Stimulated activated naive CD4-positive, alpha-beta T cell (primary cell): ENCODE results near the gene OR52M1.
"Not testable (repeated sequence)": the region's sequence is repeated elsewhere in the genome, so short reads cannot be mapped to it uniquely, and the experiment has no call there.

Source experiments
- DNase-seq, 6 experiments: peaks; one replicate each; lab custom pipeline; 2025; lab: John Stamatoyannopoulos, UW

The OR52M1 gene, protein sequence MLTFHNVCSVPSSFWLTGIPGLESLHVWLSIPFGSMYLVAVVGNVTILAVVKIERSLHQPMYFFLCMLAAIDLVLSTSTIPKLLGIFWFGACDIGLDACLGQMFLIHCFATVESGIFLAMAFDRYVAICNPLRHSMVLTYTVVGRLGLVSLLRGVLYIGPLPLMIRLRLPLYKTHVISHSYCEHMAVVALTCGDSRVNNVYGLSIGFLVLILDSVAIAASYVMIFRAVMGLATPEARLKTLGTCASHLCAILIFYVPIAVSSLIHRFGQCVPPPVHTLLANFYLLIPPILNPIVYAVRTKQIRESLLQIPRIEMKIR

DNA sequence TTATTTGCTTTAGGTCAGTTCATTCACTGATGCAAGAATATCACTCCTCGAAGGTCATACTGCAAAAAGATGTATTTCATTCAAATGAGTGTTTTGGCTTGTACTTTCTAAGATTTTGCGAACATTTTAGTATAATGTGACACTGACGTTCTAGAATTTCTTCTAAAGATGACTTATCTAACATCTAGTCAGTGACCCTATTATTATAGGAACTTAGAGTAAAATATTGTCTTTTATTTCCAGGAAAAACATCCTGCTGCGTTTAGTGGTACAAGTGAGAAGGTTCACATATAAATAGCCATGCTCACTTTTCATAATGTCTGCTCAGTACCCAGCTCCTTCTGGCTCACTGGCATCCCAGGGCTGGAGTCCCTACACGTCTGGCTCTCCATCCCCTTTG is at the start of gene OR52M1:
Gene OR52M1, plus strand, starts transcription at position 301 of the 400 bp plus-strand sequence. Its CDS starts 0 bp downstream, at position 301.
- no peak for DNase-seq

DNA sequence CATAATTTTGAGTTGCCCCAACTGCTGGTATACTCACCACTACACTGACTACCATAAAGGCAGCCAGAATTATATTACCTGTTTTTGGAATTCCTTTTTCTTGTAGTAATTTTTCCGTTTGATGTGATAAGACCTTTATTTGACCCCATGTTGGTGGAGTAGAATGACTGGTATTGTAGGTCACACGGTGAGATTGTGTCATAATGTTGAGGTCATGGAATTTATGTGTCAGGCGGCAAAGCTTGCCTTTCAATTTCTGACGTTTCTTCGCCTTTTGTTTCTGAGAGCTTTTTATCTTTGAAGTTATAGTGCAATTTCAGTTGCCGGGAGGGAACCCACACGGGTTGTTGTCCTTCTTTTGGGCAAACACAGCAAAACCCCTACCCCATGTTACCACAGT is 49.5 kb upstream of the OR52M1 start:
- DNase-seq = no peak

DNA sequence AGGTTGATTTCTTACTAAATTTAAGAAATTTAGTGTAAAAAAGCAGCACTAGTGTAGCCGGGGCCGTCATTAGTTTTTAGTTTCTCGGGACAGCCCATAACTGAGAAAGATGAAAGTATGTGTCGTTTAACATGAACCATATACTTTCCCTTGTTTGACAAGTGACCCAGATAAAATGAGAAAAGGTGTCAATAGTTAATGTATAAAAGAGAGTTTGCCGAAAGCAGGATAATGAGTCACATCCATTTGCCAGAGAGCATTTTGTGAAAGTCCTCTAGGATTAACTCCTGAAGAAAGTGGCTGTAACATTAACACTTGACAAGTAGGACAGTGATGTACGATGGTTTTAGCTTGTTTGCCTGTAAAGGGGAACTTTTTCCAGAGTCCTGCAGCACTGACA is 49.0 kb upstream of the OR52M1 start:
- no peak for DNase-seq

DNA sequence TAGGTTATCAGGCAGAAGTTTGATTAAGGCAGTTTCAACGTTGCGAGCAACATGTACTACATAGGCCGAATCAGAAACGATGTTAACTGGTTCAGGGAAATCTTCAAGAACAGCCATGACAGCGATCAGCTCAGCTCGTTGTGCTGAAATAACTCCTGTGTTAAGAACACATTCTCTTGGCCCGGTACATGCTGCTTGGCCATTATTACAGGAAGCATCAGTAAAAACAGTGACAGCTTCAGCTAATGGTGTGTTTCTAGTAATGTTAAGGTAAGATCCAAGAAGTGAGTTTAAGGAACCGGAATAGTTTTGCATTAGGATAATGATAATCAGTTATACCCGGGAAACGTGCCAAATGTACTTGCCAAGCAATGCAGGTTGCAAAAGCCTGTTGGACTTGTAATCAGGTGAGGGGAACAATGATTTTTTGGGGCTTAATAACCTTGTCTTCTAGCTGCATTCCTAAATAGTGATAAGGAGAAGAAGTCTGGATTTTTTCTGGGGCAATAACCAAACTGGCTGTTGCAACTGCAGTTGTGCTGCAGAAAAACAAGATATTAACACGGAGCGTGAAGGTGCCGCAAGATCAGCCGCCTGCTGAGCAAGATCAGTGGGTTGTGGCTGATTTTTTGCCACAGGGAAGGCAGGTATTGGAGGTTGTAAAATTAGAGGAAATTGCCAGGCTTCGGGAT is 48.3 kb upstream of the OR52M1 start:
- DNase-seq = no peak

DNA sequence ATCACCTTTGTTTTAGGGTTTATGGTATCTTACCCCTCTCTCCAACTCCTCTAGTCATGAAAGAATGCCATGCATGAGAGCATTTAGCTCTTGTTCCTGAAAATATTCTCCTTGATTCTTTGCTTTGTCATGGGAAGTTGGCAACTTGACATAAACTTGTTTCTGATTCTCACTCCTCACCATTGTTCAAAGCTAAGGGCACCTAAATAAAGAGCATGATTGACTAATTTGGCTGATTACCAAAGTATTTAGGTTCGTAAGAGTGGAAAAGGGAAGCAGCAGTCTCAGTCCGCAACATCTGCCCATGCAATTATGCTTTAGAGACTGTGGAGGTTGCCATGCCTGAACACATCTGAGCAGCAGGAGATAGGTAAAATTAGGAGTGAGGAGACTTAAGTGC is 36.1 kb upstream of the OR52M1 start:
- DNase-seq = no peak

DNA sequence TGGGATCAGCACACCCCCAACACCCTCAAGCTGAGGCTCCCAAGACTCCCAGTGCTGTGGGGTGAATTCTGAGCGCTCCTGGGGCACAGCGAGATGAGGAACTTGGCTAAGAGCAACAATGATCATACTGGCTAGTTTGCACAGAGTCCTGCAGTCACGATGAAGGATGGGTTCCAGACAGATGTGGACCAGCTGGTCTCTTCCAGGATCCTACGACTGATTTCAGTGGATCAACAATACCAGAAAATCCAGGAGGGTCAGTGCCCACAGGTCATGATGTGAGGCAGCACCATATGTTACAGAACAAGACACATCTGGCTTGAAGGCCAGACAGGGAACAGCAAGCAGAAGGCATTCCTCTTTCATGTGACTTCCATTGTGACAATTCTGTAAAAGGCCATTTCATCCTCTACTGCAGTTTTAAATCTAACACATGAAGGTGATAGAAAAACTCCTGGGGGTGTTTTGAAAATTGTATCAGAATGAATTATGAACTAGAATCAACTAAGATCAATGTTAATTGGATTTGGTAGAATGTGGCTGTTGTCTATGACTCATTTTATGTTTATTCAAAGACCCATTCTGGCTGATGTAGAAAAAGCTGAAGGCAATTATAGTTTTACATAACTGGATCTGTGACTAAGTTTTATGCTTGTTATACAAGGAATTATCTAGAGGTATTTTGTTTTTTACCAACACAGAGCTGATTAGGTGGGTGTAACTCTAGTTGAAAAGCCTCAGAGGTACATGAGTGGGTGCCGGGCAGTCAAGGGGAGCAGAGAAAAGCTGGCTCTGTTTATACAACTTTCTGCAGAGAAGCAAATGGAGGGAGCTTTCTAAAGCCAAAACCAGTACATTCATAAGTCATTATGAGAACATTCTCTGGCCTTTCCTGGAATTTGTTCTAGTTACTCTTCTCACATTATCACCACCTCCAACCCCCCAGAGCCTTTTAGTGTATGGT is 33.4 kb upstream of the OR52M1 start:
- DNase-seq = no peak

DNA sequence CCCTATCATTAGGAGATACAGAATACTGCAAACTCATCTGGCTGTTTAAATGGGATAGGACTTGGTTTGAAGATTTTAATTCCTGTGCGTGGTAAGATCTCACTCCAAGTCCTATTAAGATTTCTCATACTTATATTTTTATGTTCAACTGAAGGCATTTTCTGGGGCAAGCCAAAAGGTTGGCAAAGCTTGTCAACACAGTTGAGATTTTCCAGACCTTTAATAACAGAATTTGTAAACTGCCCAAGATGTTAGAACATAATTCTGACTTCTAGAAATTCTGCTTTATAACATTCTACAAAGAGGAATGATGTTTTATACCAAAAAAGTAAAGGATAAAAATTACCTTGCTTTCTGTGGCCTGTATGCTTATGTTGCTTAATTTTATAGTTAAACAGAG is 30.8 kb upstream of the OR52M1 start:
- DNase-seq = no peak

DNA sequence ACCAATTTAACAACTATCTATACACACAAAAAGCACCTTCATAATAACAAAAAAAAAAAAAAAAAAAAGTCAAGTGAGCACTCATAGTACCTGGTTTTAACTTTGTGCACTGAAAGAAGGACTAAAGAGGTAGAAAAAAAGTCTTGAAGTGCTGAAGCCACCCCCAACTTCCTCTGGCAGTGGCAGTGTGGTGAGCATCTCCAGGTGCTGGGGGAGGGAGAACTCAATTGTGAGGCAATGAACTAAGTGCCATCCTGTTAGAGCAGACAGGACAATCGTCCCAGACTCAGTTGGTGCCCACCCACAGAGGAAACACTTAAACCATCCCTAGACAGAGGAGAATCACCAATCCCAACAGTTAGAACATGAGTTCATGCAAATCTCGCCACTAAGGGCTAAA is 22.7 kb upstream of the OR52M1 start:
- DNase-seq = peak in 1 of 6 experiments; percentile 1

DNA sequence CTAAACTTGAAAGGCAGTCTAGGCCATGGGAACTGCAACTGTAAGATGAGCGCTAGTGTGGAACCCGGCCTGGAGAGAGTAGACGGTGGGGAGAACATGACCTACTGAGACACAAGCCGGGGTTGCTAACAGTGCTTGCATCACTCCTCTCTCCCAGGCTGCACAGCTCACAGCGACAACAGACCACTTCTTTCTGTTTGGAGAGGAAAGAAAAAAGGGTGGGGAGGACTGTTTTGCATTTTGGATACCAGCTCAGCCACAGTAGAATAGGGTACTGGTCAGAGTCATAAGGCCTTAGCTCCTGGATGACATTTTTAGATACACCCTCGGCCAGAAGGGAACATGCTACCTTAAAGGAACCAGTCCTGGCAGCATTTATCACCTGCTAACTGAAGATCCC is 22.2 kb upstream of the OR52M1 start:
- DNase-seq = no peak

DNA sequence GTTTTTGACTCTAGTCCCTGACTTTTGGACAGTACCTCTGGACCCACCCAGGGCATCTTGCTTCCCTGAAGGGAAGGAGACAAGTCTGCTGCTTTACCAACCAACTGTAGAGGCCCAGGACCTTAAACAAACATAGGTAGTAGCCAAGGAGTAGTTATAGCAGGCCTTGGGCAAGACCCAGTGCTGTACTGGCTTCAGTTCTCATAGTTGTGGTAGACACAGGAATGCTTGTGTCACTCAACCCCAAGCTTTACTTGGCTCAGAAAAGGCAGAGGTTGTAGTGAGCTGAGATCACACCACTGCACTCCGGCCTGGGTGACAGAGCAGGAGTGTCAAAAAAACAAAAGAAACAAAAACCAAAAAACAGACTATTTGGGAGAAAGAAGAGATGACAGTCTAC is 21.3 kb upstream of the OR52M1 start:
- no peak for DNase-seq

DNA sequence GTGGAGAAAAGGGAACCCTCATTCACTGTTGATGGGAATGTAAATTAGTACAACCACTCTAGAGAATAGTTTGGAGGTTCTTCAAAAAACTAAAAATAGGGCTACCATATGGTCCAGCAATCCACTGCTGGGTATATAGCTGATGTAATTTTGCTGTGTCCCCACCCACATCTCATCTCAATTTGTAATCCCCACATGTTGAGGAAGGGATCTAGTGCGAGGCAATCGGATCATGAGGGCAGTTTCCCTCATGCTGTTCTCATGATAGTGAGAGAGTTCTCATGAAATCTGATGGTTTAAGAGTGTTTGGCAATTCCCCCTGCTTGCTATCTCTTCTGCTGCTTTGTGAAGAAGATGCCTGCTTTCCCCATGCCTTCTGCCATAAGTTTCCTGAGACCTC is 17.1 kb upstream of the OR52M1 start:
- DNase-seq = no peak

DNA sequence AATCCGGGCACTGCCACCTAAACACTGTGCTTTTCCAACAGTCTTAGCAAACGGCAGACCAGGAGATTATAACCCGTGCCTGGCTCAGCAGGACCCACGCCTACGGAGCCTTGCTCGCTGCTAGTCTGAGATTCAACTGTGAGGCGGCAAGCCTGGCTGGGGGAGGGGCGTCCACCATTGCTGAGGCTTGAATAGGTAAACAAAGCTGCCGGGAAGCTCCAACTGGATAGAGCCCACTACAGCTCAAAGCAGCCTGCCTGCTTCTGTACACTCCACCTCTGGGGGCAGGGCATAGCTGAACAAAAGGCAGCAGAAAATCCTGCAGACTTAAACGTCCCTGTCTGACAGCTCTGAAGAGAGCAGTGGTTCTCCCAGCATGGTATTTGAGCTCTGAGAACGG is 13.3 kb upstream of the OR52M1 start:
- not testable (repeated sequence) for DNase-seq

DNA sequence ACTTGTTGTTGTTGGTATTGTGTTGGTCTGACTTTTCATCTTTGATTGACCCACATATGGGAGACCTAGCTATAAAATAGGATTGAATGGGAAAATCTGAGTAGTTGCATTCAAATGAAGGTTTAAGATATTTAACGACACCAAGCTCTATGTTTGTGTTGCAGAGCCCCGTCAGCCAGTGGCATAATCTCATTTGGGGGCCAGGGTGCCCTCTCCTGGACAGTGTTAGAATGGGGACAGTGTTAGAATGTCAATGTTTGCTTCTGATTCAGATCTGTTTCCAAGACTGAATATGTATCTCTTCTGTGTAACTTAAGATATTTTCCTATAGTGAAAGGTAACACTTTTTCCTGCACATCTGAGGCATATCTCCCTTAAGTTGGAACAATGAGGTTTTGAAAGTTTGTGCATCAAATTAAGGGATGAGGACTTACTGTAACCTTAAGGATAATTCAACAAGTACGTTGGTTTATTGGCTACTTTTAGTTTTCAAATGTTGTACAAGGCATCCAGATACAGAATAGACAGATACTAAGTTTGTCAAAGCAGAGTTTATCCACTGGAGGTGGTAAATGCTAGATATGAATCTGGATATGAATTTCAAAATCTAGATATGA is 5.3 kb upstream of the OR52M1 start:
- peak in 5 of 6 experiments; percentile 9 to 51 (median 16) for DNase-seq

DNA sequence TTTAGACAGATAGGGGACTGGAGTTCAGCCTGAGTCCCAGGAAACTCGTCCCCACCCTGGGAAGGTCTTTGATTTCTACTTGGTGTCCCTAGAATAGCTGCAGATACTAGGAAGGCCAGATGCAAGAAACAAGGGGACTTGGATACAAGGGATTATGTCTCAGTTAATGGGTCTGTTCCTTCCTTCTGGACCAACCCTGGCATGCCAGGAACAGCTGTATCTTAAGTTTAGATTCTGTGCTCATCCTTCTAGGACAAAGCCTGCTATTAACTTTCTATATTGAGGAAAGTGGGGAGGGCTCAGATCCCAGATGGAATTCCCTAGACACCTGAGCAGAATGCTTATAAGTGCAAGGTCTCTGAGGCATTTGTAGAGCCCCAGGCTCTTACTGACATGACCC is 3.9 kb upstream of the OR52M1 start:
- no peak for DNase-seq

DNA sequence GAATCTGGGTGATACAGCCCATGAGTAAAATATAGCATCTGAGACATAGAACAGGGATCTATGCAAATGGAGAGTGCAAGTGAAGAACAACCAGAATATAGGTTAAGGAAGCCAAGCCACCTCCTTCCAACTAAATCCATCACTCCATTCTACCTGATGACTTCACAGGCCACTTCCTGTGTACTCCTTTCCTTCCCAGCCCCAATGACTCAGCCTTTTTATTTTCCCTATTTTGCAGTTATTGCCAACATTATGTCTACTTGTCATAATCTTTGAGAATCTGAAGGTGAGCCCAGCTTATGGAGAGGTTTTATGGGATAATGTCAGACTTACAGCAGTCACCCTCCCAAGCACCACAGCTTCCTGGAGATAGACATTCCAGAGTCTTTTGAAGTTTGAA is 1.4 kb upstream of the OR52M1 start:
- DNase-seq = no peak

DNA sequence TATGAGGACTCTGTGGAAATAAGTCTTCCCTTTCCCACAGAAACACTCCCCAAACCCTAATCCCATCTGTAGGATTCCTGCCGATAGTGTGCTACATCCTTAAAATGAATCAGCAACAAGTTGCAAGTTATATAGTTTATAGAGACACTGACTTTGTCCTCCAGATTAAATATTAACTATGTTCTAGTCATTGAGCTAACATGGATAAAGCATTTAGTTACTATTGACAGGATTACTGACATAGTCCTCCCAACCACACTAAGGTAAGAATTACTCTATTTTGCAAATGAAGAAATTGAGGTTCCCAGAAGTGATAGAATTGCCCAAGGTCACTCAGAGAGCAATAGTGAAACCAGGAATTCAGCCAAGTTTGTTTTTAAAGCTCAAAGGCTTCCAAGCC is 1.9 kb downstream of the OR52M1 start:
- DNase-seq = no peak

DNA sequence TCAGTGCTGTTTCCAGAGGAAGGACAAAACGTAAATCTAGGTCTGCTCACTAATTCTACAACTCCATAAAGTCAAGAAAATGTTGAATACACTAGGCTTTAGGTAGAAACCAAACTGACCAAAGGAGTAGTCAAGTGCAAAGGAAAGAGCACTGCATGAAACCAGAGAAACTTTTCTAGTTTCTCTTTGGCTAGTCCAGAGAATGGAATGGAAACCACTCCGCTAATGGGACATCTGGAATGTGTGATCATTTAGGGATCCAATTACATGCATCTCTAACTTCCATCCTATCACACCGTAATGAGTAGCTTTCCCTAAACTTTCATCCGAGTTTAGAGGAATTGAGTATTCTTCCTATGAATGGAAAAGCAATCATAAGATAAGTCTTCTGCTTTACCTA is 2.4 kb downstream of the OR52M1 start:
- DNase-seq = no peak

DNA sequence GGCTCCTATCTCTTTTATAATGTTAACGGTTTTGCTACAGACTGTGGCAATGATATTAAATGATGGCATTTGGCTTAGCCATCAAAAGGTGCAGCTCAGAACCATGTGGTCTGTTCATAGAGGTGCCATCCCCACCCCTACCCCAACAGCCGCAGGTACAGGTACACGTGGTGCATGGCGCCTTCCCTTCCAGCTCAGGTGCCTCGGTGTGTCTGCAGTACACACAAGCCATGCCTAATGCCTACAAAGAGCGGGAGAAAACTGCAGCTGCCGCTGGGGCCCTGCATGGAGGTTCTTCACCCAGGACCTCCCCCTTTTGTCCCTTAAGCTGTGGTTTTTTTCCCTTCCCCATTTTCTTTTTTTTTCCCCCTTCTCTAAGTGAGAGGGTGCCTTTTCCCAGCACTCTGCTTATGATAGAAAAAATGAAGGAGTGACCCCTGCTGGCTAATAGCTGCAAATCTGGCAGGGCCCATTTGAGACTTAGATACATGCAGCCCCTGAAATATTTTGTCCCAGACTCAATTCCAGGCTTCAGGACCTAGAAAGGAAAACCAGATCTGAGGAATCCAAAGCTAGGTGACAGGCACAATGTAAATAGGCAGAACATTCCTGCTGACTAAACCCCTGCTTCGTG is 6.5 kb downstream of the OR52M1 start:
- no peak for DNase-seq

DNA sequence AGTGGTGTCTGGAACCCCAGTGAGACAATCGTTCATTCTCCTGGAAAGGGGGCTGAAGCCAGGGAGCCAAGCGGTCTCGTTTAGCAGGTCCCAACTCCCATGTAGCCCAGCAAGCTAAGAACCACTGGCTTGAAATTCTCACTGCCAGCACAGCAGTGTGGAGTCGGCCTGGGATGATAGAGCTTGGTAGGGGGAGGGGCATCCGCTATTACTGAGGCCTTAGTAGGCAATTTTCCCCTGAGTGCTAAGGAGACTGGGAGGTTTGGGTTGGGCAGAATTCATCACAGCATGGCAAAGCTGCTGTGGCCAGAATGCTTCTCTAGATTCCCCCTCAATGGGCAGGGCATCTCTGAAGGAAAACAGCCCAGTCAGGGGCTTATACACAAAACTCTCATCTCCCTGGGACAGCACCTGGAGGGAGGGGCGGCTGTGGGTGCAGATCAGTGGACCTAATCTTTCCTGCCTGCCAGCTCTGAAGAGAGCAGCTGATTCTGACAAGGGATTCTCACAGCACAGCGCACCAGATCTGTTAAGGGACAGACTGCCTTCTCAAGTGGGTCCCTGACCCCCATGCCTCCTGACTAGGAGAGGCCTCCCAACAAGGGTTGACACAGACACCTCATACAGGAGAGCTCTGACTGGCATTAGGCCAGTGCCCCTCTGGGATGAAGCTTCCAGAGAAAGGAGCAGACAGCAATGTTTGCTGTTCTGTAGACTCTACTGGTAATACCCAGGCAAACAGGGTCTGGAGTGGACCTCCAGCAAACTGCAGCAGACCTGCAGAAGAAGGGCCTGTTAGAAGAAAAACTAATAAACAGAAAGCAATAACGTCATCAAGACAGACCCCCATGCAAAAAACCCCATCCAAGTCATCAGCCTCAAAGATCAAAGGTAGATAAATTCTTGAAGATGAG is 14.8 kb downstream of the OR52M1 start:
- DNase-seq = no peak

DNA sequence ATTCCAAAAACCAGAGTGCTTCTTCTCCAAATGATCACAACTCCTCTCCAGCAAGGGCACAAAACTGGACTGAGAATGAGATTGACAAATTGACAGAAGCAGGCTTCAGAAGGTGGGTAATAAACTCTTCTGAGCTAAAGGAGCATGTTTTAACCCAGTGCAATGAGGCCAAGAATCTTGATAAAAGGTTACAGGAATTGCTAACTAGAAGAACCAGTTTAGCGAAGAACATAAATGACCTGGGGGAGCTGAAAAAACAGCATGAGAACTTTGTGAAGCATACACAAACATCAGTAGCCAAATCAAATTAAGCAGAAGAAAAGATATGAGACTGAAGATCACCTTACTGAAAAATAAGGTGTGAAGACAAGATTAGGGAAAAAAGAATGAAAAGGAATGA is 15.5 kb downstream of the OR52M1 start:
- no peak for DNase-seq

DNA sequence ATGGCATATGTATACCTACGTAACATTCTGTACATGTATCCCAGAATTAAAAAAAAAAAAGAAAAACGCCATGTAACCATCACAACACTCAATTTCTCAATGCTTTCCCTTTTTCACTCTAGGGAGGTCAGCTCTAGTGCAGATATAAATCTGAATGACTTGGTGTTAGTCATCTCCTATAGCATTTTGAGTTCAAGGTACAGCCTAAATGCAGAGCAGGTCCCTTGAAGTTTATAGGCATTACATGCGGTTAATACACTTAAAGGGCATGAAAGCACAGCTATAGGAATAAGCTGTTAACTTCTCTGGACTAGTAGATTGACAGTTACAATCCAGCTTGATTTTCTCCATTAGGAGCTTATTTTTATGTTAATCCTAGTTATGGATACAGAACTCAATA is 20.4 kb downstream of the OR52M1 start:
- no peak for DNase-seq
